Measurements from ENCODE around the gene RTF2. TPM values are rescaled to one million over a fixed set of nuclear protein-coding genes. Genes with fewer than 3 reads are reported as not detected.
A peak's percentile ranks its signal among the peaks of the same experiment; 100 is the strongest.
"Not testable (repeated sequence)": the region's sequence is repeated elsewhere in the genome, so short reads cannot be mapped to it uniquely, and the experiment has no call there.

RTF2 gene
- total RNA-seq, 2 donors from 2014 or later = 68.6 to 73.2 TPM

DNA sequence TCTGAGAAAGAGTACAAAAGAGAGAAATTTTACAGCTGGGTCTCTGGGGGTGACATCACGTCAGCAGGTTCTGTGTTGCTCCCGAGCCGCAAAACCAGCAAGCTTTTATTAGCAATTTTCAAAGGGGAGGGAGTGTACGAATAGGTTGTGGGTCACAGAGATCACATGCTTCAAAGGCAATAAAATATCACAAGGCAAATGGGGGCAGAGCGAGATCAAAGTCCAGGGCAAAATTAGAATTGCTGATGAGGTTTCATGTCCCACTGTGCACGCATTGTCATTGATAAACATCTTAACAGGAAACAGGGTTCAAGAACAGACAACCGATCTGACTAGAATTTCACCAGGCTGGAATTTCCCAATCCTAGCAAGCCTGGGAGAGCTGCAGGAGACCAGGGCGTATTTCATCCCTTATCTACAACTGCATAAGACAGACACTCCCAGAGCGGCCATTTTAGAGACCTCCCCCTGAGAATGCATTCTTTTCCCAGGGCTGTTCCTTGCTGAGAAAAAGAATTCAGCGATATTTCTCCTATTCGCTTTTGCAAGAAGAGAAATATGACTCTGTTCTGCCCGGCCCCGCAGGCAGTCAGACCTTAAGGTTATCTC is 52.4 kb downstream of the RTF2 start:
- DNase-seq; ATAC-seq; intact Hi-C loops (cut with DNase I): not testable (repeated sequence)

DNA sequence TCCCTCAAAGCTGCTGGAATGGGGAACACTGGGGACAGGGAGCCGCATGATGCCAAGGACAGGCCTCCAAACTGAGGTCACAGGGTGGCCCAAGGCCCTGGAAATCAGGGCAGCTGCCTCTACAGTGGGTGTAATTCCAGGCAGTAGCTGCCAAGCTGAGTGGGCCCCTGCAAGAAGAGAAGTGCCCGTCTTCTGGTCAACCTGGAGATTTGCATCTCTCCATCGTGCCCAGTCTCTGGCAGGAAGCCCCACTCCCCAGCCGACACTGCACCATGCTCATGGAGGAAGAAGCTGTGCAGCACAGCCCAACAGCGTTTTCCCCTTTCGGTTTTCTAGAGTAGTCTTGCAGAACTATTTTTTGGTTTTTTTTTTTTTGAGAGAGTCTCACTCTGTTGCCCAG is 53.9 kb downstream of the RTF2 start:
- ATAC-seq = no peak
- intact Hi-C loops (cut with DNase I) = no loop called here
- DNase-seq = no peak

DNA sequence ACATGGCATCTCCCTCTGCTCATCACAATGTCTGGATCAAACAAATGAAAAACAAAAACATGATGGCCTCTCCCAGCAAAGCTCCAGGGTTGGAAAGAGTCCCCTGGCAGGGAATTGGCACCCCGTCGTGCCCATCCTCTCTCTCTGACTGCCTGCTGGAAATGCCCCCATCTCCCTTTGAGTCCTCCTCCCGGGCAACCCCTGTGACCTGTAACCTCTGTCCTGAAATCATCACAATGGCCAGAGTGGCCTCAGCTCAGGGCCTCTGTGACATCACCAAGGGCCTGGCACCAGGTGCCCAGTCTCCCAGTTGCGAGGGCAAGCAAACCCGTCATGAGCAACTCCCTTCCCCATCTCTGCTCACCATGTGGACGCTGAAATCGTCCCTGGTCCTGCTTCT is 56.0 kb downstream of the RTF2 start, which contains the start of gene FAM209A:
Gene FAM209A, plus strand, starts transcription at position 301 of the 400 bp plus-strand sequence. Its CDS starts 65 bp downstream, at position 366.
- ATAC-seq; DNase-seq; intact Hi-C loops (cut with DNase I): not testable (repeated sequence)

DNA sequence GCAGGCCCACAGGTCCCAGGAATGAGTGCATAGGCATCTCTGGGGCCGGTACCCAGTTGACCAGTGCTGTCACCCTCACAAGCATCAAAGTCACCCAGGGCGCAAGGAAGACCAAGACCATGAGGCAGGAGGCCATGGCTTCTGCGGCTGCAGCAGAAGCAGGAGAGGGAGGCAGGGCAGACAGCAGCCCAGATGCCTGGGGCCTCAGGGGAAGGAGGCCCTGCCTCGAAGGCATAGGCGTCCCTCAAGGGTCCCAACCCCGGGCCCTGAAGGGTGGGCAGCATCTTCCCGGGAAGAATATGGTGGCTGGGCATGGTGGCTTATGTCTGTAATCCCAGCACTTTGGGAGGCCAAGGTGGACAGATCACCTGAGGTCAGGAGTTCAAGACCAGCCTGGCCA is 59.1 kb downstream of the RTF2 start:
- no peak for DNase-seq
- ATAC-seq = no peak
- intact Hi-C loops (cut with DNase I) = no loop called here

DNA sequence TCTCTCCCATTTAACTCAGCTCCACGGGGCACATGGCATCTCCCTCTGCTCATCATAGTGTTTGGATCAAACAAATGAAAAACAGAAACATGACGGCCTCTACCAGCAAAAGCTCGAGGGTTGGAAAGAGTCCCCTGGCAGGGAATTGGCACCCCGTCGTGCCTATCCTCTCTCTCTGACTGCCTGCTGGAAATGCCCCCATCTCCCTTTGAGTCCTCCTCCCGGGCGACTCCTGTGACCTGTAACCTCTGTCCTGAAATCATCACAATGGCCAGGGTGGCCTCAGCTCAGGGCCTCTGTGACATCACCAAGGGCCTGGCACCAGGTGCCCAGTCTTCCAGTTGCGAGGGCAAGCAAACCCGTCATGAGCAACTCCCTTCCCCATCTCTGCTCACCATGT is 64.5 kb downstream of the RTF2 start, which contains the start of gene FAM209B:
Gene FAM209B, plus strand, starts transcription at position 301 of the 400 bp plus-strand sequence. Its CDS starts 96 bp downstream, at position 397.
- DNase-seq; intact Hi-C loops (cut with DNase I); ATAC-seq: not testable (repeated sequence)

DNA sequence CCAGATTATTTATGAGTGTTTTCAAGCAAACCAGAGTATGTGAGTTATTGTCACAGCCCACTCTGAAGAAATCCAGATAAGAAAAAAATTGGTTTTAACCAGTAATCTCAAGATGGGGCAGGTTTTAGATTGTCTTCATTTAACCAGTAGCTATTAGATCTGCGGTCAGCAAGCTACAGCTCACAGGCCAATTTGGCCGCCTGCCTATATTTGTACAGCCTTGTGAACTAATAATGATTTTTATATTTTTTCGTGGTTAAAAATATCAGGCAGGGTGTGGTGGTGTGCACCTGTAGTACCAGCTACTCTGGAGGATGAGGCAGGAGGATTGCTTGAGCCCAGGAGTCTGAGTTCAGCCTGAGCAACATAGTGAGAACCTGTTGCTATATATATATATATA is 69.6 kb downstream of the RTF2 start:
- ATAC-seq (no peak), DNase-seq (no peak)
- intact Hi-C loops (cut with DNase I) = no loop called here

DNA sequence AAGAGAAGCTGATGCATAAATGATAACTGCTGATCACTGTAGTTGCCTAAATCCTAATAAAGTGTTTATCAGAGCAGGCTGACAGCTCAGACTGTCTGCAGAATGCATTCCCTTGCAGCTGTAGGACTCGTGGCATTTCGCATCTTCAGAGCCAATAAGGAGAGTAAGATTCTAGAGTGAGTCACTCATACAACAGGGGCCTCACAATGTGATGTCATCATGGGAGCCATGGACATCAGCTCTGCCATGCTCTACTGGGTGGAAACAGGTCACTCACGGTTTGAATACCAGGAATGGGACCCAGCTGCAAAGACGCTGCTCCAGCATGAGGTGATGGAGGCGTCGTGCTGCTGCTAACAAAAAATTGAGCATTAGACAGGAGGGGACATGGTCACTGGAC is 72.0 kb downstream of the RTF2 start:
- DNase-seq (no peak), ATAC-seq (no peak)
- intact Hi-C loops (cut with DNase I) = no loop called here

DNA sequence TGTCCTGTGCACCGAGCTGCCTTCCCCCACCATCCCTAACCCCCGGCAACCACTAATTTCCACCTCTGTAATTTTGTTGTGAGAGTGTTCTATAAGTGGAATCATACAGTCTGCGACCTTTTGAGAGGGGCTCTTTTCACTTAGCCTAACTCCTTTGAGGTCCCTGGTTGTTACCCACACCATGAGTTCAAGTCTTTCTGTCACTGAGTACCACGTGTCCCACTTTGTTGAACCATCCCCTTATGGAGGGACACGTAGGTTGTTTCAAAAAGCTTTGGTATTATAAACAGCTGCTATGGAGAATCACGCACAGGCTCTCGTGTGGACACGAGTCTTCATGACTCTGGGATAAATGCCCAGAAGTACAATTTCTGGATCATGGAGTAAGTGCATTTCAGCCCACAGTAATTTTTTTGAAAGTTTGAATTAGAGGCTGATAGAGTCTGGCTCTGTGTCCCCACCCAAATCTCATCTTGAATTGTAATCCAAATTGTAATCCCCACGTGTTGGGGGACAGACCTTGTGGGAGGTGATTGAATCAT is 74.1 kb downstream of the RTF2 start:
- DNase-seq (no peak), ATAC-seq (no peak)
- intact Hi-C loops (cut with DNase I) = no loop called here

DNA sequence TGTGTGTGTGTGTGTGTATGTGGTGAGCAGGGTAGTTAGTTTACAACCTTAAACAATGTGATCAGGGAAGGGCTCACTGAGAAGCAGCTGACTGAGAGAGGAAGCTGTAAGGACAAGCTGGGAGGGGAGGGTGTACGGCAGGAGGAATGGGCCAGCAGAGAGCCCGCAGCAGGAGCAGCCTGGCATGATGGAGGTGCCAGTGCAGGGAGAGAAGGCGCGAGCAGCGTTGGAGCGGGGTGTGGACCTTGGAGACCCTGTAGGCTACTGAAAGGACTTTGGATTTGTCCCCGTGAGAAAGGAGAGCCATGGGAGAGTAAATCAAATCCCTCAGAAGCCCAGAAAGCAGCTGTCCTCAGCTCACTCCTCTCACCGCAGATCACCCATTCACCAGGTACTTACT is 83.1 kb downstream of the RTF2 start:
- ATAC-seq (no peak), DNase-seq (no peak)
- intact Hi-C loops (cut with DNase I) = loop anchor here (2.0 to 5.0 kb wide), 2 partner anchors 25 to 426 kb away; no protein-coding TSS in a partner anchor

DNA sequence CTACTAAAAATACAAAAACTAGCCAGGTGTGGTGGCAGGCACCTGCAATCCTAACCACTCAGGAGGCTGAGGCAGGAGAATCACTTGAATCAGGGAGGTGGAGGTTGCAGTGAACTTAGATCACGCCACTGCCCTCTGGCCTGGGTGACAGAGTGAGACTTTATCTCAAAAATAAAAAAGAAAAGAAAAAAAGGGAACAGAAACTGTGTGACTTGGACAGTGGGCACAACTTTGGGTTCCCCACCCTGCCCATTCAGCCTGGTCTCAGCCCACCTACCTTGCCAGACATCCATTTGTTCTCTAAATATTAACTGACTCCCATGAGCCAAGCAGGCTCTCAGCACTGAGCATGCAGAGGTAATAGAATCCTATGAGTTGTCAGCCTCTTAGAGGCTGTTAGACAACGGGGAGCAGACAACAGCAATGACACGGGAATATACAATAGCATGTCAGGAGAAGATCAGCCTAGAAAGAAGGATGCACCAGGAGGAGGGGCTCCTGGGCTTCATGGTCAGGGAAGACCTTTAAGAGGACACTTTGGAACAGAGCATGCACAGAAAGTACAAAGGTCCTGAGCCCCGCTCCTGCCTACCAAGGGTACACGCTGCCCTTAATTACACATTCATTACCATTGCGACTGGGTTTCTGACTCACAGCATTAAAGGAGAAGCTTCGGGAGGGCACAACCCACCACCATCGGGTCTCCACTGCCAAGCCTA is 84.6 kb downstream of the RTF2 start:
- intact Hi-C loops (cut with DNase I) = loop anchor here in 1 of 2 donors (5.0 kb wide), 1 partner anchor 424 kb away; no protein-coding TSS in a partner anchor
- DNase-seq (no peak), ATAC-seq (no peak)

DNA sequence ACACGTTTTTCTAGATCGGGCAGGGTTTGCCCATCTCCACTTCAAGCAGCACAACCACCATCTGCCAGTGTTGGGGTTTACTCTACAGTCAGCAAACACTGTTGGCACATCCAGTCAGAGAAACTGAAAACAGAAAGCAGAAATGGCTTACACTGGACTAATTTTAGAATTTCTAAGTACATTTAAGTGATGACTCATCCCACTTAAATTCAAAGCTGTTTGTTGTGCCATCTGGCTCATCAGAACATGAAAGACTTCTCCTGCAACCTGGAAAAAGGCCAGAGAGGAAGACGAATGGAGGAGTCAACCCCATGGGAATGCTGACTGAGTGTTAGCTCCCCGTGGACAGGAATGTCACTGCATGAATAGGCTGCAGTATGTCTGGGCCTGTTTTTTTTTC is 86.4 kb downstream of the RTF2 start:
- ATAC-seq = peak; percentile 91 to 97
- intact Hi-C loops (cut with DNase I) = loop anchor here in 1 of 2 donors (5.0 kb wide), 1 partner anchor 422 kb away; no protein-coding TSS in a partner anchor
- DNase-seq = no peak

DNA sequence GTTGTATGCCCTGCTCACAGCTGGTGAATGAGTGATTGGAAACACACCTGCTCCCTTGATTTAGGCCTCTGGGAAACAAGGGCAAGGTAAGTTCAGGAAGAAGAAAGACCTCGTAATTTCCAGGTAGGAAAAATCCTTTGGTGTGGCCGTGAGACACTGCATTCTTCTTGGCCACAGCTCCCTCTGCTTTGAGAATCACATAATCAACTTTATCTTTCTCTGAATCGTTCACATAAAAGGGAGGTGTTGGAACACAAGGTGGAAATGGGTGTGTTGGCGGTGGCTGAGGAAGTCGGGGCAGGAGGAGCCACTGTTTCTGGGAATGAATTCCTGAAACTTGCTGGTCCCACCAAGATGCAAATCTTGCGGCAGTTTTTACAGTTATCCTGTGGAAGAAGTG is 90.5 kb downstream of the RTF2 start:
- no peak for DNase-seq
- intact Hi-C loops (cut with DNase I) = no loop called here
- no peak for ATAC-seq

DNA sequence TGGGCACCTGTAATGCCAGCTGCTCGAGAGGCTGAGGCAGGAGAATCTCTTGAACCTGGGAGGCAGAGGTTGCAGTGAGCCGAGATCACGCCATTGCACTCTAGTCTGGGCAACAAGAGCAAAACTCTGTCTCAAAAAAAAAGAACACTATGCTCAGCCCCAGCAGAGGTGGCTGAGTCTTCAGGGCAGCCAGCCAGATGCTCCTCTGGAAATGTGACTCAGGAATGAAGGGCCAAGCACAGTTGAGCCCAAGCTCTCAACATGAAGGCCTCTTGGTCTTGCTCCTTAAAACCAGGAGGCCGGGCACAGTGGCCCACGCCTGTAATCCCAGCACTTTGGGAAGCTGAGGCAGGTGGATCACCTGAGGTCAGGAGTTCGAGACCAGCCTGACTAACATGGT is 96.1 kb downstream of the RTF2 start:
- DNase-seq; intact Hi-C loops (cut with DNase I): not testable (repeated sequence)
- ATAC-seq = peak in 1 of 2 donors; percentile 47

DNA sequence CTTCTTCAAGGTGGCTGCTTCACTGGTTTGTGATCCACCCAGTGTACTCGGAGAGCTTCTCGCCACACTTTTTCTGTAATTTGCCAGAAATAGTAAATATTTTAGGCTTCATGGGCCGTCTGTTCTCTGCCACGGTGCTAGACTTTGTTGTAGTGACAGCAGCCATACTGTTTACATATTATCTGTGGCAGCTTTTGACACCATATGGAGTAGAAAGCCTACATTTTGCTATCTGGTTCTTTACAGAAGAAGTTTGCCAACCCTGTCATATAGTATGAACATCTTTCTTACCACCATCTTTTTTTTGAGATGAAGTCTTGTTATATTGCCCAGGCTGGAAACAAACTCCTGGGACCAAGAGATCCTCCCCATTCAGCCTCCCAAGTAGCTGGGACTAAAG is 97.1 kb downstream of the RTF2 start:
- ATAC-seq (no peak), DNase-seq (no peak)
- intact Hi-C loops (cut with DNase I) = no loop called here

DNA sequence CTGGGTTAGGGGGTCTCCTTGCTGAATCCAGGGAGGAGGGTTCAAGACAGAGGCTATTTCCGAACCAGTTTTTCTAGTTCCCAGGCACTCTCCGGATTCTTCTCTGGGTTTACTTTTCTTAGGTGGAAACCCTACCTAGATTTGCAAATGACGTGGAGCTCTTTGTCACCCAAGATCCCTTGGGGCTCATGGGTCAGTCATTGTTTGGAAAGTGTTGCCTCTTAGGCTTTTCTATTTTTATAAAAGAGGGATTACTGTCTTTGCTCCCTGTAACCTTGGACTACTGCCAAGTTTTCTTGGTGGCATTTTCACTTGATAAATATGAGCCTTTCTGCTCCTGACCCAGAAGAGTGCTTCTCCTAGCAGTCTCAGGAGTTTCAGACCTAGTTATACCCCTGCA is 98.2 kb downstream of the RTF2 start:
- intact Hi-C loops (cut with DNase I) = no loop called here
- ATAC-seq (peak; percentile 22 to 38), DNase-seq (no peak)

Other genes starting within 250 kb of the RTF2 start
- not detected for gene MC3R, start 219.9 kb upstream of the RTF2 start, total RNA-seq
- 10 to 100 TPM; 31.1 to 32.9 TPM for gene FAM210B, start 109.7 kb upstream of the RTF2 start, total RNA-seq
- 10 to 100 TPM in 1 of 2 donors, 1 to 10 TPM in 1; 8.9 to 10.3 TPM for gene AURKA, start 76.4 kb upstream of the RTF2 start, total RNA-seq
- 10 to 100 TPM; 20.2 to 20.9 TPM for gene CSTF1, start 76.0 kb upstream of the RTF2 start, total RNA-seq
- under 1 TPM; 0.65 to 0.80 TPM for gene CASS4, start 56.4 kb upstream of the RTF2 start, total RNA-seq
- not detected for gene FAM209A, start 56.1 kb downstream of the RTF2 start, total RNA-seq
- gene FAM209B, start 64.6 kb downstream of the RTF2 start, total RNA-seq = not detected
- under 1 TPM; 0.47 to 0.56 TPM for gene TFAP2C, start 160.7 kb downstream of the RTF2 start, total RNA-seq

Measured in left cardiac atrium (tissue), 4 donors.